NCI-H2196 (cell line): ENCODE measurements around the gene BOD1L1.

Experiments used
- DNase-seq: peaks from one replicate; lab custom pipeline; 2025; ENCODE audit not compliant: unreplicated experiment; lab: John Stamatoyannopoulos, UW

Gene BOD1L1

GRCh38 chr4:13527192-13527980 lies 100.1 kb downstream of the BOD1L1 start:
- no peak for DNase-seq

- DNase-seq: no peak
Measured at GRCh38 chr4:13526658-13527057, 100.9 kb downstream of the BOD1L1 start.

GRCh38 chr4:13525606-13526281 lies 101.8 kb downstream of the BOD1L1 start:
- DNase-seq: no peak

- DNase-seq: no peak
Measured at GRCh38 chr4:13524504-13525243, 102.9 kb downstream of the BOD1L1 start.

- no peak for DNase-seq
Measured at GRCh38 chr4:13523591-13524503, 103.7 kb downstream of the BOD1L1 start.

- DNase-seq: no peak
Measured at GRCh38 chr4:13523105-13523477, 104.4 kb downstream of the BOD1L1 start.

GRCh38 chr4:13522282-13523104 lies 105.0 kb downstream of the BOD1L1 start:
- no peak for DNase-seq

- no peak for DNase-seq
Measured at GRCh38 chr4:13521047-13521446, 106.5 kb downstream of the BOD1L1 start.
